ENCODE results near the gene ABCC3.

DNA sequence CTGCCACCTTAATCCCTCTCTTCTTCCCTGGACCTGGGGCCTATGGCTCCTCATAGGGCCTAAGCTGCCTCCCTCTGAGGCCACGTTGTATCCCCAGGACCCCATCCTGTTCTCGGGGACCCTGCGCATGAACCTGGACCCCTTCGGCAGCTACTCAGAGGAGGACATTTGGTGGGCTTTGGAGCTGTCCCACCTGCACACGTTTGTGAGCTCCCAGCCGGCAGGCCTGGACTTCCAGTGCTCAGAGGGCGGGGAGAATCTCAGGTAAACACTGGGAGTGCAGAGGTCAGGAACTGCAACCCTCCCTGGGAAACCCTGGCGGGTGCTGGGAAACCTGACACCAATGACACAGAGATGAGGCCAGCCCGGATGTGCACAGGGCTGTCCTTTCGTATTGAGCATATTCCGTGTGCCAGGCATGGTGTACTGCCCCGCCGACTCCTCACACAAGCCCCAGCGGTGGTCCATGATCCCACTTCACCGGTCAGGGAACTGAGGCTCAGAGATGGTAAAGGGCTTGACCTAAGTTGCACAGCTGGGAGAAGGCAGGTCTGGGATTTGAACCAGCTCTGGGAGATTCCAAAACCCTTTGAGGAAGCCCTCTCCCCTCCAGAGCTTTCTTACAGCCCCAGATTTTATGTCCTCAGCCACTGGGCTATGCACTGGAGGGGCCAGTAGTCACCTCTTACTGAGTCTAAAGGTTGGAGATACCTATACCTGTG lies 50.1 kb downstream of the ABCC3 start:
- TF ChIP-seq, protein P1, sequence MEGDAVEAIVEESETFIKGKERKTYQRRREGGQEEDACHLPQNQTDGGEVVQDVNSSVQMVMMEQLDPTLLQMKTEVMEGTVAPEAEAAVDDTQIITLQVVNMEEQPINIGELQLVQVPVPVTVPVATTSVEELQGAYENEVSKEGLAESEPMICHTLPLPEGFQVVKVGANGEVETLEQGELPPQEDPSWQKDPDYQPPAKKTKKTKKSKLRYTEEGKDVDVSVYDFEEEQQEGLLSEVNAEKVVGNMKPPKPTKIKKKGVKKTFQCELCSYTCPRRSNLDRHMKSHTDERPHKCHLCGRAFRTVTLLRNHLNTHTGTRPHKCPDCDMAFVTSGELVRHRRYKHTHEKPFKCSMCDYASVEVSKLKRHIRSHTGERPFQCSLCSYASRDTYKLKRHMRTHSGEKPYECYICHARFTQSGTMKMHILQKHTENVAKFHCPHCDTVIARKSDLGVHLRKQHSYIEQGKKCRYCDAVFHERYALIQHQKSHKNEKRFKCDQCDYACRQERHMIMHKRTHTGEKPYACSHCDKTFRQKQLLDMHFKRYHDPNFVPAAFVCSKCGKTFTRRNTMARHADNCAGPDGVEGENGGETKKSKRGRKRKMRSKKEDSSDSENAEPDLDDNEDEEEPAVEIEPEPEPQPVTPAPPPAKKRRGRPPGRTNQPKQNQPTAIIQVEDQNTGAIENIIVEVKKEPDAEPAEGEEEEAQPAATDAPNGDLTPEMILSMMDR (IDR thresholded peaks at IDR 0.05): no peak
- TF ChIP-seq ZFX (IDR thresholded peaks at IDR 0.05; ENCODE audit: borderline replicate concordance): no peak

Measured in 22Rv1 (cell line).